B cell (primary cell): Measurements from ENCODE around the gene ABHD13.

Source experiments
- EZH2 ChIP-seq: IDR thresholded peaks from 2 replicates; pipeline ENCODE4 v1.6.1; 2012; ENCODE audit warnings: borderline replicate concordance, low read depth, mild to moderate bottlenecking, moderate library complexity, low read length; ENCODE audit not compliant: insufficient read depth, poor library complexity, severe bottlenecking
- TF ChIP-seq, protein P1 (sequence below): fragments of 200-600 bp; IDR thresholded peaks from one replicate; pipeline ENCODE4 v1.8.0; 2022; ENCODE audit warnings: antibody characterized with exemption, mild to moderate bottlenecking

DNA sequence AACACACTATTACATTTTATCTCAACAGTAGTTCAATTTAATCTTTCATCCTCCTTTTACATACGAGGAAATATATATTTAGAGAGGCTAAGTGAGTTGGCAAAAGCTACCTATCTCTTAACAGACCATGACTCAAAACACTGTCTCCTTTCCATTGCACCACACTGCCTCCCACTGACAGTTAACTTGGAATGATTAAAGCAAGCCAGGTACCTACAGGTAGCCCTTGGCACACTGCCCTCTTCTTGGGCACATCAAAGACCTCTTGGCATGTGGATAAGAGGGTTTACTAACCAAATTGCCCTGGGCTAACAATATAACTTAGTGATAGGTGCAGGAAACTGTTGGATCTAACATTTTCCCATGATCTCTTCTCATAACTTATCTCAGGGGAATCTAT is 1.8 kb downstream of the ABHD13 start:
- no peak for TF ChIP-seq EZH2
- TF ChIP-seq, protein P1, sequence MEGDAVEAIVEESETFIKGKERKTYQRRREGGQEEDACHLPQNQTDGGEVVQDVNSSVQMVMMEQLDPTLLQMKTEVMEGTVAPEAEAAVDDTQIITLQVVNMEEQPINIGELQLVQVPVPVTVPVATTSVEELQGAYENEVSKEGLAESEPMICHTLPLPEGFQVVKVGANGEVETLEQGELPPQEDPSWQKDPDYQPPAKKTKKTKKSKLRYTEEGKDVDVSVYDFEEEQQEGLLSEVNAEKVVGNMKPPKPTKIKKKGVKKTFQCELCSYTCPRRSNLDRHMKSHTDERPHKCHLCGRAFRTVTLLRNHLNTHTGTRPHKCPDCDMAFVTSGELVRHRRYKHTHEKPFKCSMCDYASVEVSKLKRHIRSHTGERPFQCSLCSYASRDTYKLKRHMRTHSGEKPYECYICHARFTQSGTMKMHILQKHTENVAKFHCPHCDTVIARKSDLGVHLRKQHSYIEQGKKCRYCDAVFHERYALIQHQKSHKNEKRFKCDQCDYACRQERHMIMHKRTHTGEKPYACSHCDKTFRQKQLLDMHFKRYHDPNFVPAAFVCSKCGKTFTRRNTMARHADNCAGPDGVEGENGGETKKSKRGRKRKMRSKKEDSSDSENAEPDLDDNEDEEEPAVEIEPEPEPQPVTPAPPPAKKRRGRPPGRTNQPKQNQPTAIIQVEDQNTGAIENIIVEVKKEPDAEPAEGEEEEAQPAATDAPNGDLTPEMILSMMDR, result no peak
